Activated naive CD8-positive, alpha-beta T cell treated with anti-CD3 and anti-CD28 coated beads, Interleukin-2, amount 50 U/mL, for 16 hours (primary cell): ENCODE measurements around the gene ANTXR1.

Experiments used
- DNase-seq: peaks from one replicate; pipeline ENCODE4 v3.0.0-alpha.2; 2020; ENCODE audit warnings: low read depth, low spot score

Gene ANTXR1

GRCh38 chr2:69271831-69272257 lies 258.9 kb downstream of the ANTXR1 start:
- no peak for DNase-seq

- no peak for DNase-seq
Measured at GRCh38 chr2:69272803-69273471, 260.0 kb downstream of the ANTXR1 start.

- DNase-seq, result no peak
Measured at GRCh38 chr2:69275490-69275889, 262.5 kb downstream of the ANTXR1 start.

GRCh38 chr2:69278366-69278765 lies 265.4 kb downstream of the ANTXR1 start:
- no peak for DNase-seq

GRCh38 chr2:69279211-69279610 lies 266.2 kb downstream of the ANTXR1 start:
- no peak for DNase-seq

DNA sequence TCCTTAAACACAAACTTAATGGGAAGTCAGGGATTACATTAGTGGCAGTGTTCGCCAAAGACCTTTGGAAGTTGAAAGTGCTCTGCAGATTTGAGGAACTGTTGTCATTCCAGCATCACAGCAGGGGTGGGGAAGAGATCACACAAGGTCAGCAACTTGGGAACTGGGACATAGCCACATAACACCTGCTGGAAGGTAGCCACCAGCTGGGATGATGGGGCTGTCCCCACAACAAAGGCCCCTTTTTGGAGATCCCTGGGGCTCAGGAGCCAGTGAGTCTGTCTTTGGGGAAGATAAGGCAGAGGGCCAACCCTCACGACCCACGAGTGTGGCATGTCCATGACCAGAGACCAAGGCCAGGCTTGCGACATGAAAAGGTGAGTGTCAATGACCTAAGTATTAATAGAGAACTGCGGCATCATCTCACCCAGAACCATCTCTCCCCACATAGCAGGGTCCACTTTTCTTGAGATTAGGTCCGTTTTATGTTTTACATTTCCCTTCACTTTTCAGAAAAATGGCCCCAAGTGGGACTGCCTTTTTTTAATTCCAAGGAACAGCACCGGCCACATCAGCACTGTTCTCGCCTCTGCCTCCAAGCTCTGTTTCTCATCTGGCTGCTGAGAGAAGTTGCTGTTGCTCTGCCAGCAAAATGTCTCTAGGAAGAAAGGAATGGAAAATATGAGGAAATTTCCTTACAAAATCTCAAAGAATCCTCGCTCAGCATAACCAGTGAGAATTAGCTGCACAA lies 267.1 kb downstream of the ANTXR1 start:
- DNase-seq, result no peak

DNA sequence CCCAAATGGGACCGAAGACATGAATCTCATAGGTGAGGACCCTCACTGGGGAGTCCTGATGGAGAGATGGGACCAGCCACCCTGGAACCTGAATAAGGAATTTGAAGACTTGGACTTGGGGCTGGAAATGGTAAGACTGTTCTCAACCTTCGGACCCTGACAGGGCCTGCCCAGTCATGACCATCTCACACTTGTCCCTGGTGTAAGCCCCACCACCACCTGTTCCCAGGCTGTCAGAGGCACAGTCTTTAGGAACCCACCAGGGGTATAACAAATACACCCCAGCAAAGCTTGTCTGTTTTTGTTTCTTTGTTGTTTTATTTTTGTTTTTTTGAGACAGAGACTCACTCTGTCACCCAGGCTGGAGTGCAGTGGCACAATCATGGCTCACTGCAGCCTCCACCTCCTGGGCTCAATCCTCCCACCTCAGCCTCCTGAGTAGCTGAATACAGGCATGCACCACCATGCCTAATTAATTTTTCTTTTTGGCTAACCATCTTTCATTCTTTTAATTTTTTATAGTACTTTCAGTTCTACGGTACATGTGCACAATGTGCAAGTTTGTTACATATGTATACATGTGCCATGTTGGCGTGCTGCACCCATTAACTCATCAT lies 267.9 kb downstream of the ANTXR1 start:
- no peak for DNase-seq

GRCh38 chr2:69285379-69285894 lies 272.5 kb downstream of the ANTXR1 start:
- no peak for DNase-seq

DNA sequence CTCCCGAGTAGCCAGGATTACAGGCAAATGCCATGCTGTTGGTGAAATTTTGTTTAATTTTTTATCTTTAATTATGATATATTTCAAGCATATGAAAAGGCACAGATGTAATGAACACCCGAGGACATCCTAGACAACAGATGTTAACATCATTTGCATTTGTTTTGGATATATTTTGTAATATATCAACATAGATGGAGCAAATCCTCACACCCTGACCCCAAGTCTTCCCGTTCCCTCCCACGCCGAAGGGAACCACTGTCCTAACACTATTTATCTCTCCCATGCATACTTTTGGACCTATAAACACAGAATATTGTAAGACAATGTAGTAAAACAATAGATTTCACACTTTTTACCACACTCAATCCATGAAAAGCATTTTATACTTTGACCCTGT lies 274.6 kb downstream of the ANTXR1 start:
- DNase-seq, result no peak

- DNase-seq, result no peak
Measured at GRCh38 chr2:69288429-69288828, 275.4 kb downstream of the ANTXR1 start.

DNA sequence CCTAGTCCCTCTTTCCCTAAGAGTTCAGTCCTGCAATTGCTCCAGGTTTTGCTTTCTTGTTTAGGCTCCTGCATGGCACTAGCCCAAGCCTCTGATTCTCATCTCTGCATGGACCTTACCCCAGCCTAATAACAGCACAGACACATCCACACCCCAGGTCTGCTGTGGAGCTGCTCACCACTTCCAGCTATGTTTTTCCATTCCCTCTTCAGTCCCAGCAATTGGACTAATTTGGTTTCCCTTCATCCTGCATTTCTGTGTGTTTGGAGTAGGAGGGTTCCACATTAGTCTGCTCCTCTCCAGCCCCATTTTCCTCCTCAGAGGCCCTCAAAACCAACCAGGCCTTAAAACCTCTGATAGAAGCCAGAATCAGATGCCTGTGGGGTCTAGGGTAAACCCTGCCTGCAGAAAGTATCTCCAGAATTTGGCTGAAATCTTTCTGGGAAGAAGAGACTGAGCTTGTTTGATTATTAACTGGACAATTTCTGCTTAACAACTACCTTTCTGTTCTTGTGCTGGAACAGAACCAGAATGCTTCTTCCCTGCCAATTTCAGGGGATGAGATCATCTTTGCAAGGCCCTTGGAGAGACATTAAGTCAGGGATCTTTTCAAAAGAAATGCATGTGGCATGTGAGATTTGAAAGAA lies 278.1 kb downstream of the ANTXR1 start:
- no peak for DNase-seq

- DNase-seq, result no peak
Measured at GRCh38 chr2:69291721-69292120, 278.7 kb downstream of the ANTXR1 start.

GRCh38 chr2:69292256-69292655 lies 279.3 kb downstream of the ANTXR1 start:
- DNase-seq, result no peak

DNA sequence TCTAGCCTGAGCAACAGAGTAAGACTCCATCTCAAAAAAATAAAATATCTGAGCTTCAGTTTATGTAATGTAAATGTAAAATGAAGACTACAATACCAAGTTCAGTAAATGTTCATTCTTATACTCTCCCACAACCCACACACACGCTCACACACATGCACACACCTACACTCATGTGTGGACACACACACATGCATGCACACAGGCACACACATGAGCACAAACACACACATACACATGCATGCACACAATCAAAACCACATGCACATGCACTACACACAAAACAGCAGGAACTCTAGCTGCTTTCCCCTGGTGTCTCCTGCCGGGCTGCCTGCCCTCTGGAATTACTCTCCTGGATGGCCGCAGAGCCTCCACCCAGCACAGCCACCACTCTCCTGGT lies 283.4 kb downstream of the ANTXR1 start:
- no peak for DNase-seq

- no peak for DNase-seq
Measured at GRCh38 chr2:69297216-69297615, 284.2 kb downstream of the ANTXR1 start.

GRCh38 chr2:69298261-69298660 lies 285.3 kb downstream of the ANTXR1 start:
- no peak for DNase-seq

DNA sequence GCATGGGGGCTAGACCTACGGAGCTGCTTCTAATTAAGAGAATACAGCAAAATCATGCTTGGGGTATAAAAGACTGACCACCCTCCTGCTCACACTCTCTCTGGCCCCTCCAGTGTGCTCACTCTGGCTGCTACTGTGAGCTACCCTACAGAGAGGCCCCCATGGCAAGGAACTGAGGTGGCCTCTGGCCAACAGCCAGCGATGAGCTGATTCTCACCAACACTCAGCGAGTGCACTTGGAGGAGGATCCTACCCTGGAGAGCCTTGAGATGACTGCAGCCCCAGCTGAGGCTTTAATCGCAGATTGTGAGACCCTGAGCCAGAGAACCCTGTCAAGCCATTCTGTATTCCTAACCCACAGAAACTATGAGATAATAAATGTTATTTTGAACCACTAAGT lies 285.9 kb downstream of the ANTXR1 start:
- DNase-seq, result no peak
